ENCODE data around the gene TAMALIN. TPM values are rescaled to one million over a fixed set of nuclear protein-coding genes. Genes with fewer than 3 reads are reported as not detected.

TAMALIN gene
- total and polyA plus RNA-seq, 4 donors, result 7.1 to 129 (median 39.0) TPM

DNA sequence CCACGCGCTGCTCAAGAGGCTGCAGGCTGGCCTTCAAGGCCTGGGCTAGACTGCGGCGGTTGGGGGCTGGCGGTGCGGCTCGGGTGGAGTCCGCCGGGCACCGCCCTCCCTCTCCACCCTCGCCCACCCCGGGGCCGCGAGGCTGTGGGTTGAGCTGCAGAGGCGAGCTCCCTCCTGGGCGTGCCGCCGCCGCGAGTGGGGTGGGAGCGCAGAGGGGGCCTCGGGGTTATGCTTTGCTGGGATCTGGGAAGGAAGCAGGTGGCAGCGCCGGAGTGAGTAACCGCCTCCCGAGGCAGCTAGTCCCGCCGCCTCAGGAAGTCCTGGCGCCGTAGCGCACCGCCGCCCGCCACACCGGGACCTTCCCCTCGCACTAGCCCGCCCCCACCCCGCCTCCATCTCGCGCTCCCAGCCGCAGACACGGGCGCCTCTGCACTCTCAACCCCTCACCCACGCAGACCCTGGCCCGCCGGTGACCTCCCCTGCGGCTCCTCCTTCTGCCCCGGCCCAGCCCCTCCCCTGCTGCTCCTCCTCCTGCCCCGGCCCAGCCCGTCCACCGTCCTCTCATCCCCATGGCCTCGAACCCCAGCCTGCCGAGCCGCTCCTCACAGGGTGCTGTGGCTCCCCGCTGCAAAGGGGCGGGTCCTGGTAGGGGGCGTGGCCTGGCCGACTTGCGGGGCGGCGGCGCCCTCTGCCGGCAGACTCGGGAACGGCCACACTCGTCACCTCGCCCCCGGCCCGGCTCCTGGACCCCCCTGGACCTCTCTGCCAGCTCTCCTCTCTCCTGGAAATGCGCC is 16.6 kb downstream of the TAMALIN start:
- Histone ChIP-seq H3K4me1 (ENCODE audit: control insufficient read depth in 1 of 2, insufficient read depth in 2 of 2, low read length in 2 of 2) (no peaks in the 10 kb centered on the region), H3K9me3 (ENCODE audit: control insufficient read depth, low read length) (no peaks in the 10 kb centered on the region), H3K27me3 (ENCODE audit: control insufficient read depth in 1 of 2, insufficient read depth in 2 of 2, low read length in 1 of 2) (no peaks in the 10 kb centered on the region), H3K36me3 (ENCODE audit: control insufficient read depth in 1 of 2, insufficient read depth in 2 of 2, low read length in 1 of 2) (no peaks in the 10 kb centered on the region), H3K27ac (ENCODE audit: low read depth in 1 of 2, low read length in 2 of 2) (no peak overlapping the region), H3K4me3 (ENCODE audit: low read length in 2 of 2) (peak overlapping the region; percentile 9 to 35)
- intact Hi-C loops (cut with DNase I), result loop anchor here in 1 of 2 donors (2.0 kb wide), 1 partner anchor 19 kb away; no protein-coding TSS in a partner anchor
- WGBS, 2 donors, result 1% methylated on average over 44 to 70 of the region's 70 CpGs
- DNase-seq (peak; percentile 95 to 96), ATAC-seq (ENCODE audit: low FRiP score) (peak; percentile 91)

DNA sequence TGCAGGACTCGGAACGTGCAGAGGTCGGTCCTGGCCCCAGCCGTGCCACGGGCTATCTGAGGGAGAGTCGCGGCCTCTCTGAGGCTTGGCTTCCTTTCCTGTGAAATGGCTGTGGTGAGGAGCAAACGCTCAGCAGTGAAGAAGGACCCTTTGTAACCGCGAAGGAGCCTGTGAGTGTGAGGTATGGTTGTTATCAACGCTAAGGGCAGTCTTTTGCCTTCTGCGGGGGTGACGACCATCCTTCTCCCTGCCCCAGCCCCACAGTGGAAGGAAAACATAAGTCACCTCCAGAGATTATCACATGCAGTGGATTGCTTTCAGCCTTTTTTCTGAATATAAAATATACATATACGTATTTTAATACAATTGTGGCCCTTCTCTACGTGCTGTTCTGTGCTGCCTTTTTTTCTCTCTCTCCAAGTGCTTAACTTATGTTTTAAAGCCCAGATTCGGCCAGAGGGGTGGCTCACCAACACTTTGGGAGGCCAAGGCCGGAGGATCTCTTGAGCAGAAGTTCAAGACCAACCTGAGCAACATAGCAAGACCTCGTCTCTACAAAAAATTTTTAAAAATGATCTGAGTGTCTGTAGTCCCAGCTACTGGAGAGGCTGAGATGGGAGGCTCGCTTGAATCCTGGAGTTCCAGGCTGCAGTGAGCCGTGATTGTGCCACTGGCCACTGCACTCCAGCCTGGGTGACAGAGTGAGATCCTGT is 17.4 kb downstream of the TAMALIN start:
- ATAC-seq (ENCODE audit: low FRiP score), result peak; percentile 0
- intact Hi-C loops (cut with DNase I), result loop anchor here (2.0 kb wide), 3 partner anchors 19 to 59 kb away; no protein-coding TSS in a partner anchor
- Histone ChIP-seq H3K27me3 (ENCODE audit: control insufficient read depth in 1 of 2, insufficient read depth in 2 of 2, low read length in 1 of 2) (no peaks in the 10 kb centered on the region), H3K27ac (ENCODE audit: low read depth in 1 of 2, low read length in 2 of 2) (no peak overlapping the region), H3K4me3 (ENCODE audit: low read length in 2 of 2) (no peak overlapping the region), H3K36me3 (ENCODE audit: control insufficient read depth in 1 of 2, insufficient read depth in 2 of 2, low read length in 1 of 2) (no peaks in the 10 kb centered on the region), H3K4me1 (ENCODE audit: control insufficient read depth in 1 of 2, insufficient read depth in 2 of 2, low read length in 2 of 2) (no peaks in the 10 kb centered on the region), H3K9me3 (ENCODE audit: control insufficient read depth, low read length) (no peaks in the 10 kb centered on the region)
- 26 to 27% methylated on average over 20 of the region's 20 CpGs for WGBS, 2 donors
- DNase-seq, result no peak

GRCh38 chr12:52024845-52025230 is 18.1 kb downstream of the TAMALIN start:
- no peak overlapping the region for H3K27ac ChIP-seq (ENCODE audit: low read depth in 1 of 2, low read length in 2 of 2)
- H3K36me3 ChIP-seq (ENCODE audit: control insufficient read depth in 1 of 2, insufficient read depth in 2 of 2, low read length in 1 of 2), result no peaks in the 10 kb centered on the region
- peak; percentile 51 for ATAC-seq (ENCODE audit: low FRiP score)
- no peaks in the 10 kb centered on the region for H3K27me3 ChIP-seq (ENCODE audit: control insufficient read depth in 1 of 2, insufficient read depth in 2 of 2, low read length in 1 of 2)
- no peaks in the 10 kb centered on the region for H3K4me1 ChIP-seq (ENCODE audit: control insufficient read depth in 1 of 2, insufficient read depth in 2 of 2, low read length in 2 of 2)
- intact Hi-C loops (cut with DNase I), result loop anchor here (1.0 to 2.0 kb wide), 5 partner anchors 26 to 58 kb away; partner anchors contain the start of genes ATG101 (in 1 of the 2) and NR4A1 (in 1 of the 2)
- 67 to 68% methylated on average over 15 of the region's 15 CpGs for WGBS, 2 donors
- H3K4me3 ChIP-seq (ENCODE audit: low read length in 2 of 2), result no peak overlapping the region
- no peaks in the 10 kb centered on the region for H3K9me3 ChIP-seq (ENCODE audit: control insufficient read depth, low read length)
- DNase-seq, result peak in 1 of 2 donors; percentile 74

DNA sequence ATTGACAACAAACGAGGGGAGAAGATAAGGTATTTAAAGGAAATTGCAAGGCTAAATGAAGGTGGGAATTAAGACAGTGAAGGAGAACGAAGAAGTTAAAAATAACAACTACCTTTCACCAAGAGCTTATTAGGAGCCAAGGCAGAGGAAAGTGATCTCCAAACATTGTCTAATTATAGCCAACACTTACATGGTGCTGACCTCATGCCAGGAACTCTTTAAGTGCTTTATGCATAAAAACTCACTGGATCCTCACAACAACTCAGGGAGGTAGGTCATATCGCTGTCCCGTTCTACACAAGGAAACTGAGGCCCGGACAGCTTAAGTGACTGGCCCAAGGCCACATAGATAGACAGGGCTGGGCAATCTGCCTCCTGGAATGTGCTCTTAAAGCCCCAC is 19.5 kb downstream of the TAMALIN start:
- Histone ChIP-seq H3K36me3 (ENCODE audit: control insufficient read depth in 1 of 2, insufficient read depth in 2 of 2, low read length in 1 of 2) (no peaks in the 10 kb centered on the region), H3K4me3 (ENCODE audit: low read length in 2 of 2) (no peak overlapping the region), H3K4me1 (ENCODE audit: control insufficient read depth in 1 of 2, insufficient read depth in 2 of 2, low read length in 2 of 2) (no peaks in the 10 kb centered on the region), H3K9me3 (ENCODE audit: control insufficient read depth, low read length) (no peaks in the 10 kb centered on the region), H3K27ac (ENCODE audit: low read depth in 1 of 2, low read length in 2 of 2) (no peak overlapping the region), H3K27me3 (ENCODE audit: control insufficient read depth in 1 of 2, insufficient read depth in 2 of 2, low read length in 1 of 2) (no peaks in the 10 kb centered on the region)
- intact Hi-C loops (cut with DNase I), result no loop called here
- DNase-seq, result no peak
- 31 to 35% methylated on average over 5 of the region's 5 CpGs for WGBS, 2 donors
- no peak for ATAC-seq (ENCODE audit: low FRiP score)

GRCh38 chr12:52027085-52027843 is 20.5 kb downstream of the TAMALIN start:
- ATAC-seq (ENCODE audit: low FRiP score) (no peak), DNase-seq (no peak)
- Histone ChIP-seq H3K4me1 (ENCODE audit: control insufficient read depth in 1 of 2, insufficient read depth in 2 of 2, low read length in 2 of 2) (peaks cover 0 to 3% of the 10 kb centered on the region in 2 donors), H3K27me3 (ENCODE audit: control insufficient read depth in 1 of 2, insufficient read depth in 2 of 2, low read length in 1 of 2) (no peaks in the 10 kb centered on the region), H3K27ac (ENCODE audit: low read depth in 1 of 2, low read length in 2 of 2) (no peak overlapping the region), H3K36me3 (ENCODE audit: control insufficient read depth in 1 of 2, insufficient read depth in 2 of 2, low read length in 1 of 2) (no peaks in the 10 kb centered on the region), H3K9me3 (ENCODE audit: control insufficient read depth, low read length) (no peaks in the 10 kb centered on the region), H3K4me3 (ENCODE audit: low read length in 2 of 2) (no peak overlapping the region)
- WGBS, 2 donors, result 76 to 77% methylated on average over 12 of the region's 12 CpGs
- intact Hi-C loops (cut with DNase I), result no loop called here

- Histone ChIP-seq H3K9me3 (ENCODE audit: control insufficient read depth, low read length) (no peaks in the 10 kb centered on the region), H3K27me3 (ENCODE audit: control insufficient read depth in 1 of 2, insufficient read depth in 2 of 2, low read length in 1 of 2) (no peaks in the 10 kb centered on the region), H3K27ac (ENCODE audit: low read depth in 1 of 2, low read length in 2 of 2) (no peak overlapping the region), H3K4me1 (ENCODE audit: control insufficient read depth in 1 of 2, insufficient read depth in 2 of 2, low read length in 2 of 2) (peaks cover 0 to 4% of the 10 kb centered on the region in 2 donors), H3K4me3 (ENCODE audit: low read length in 2 of 2) (no peak overlapping the region), H3K36me3 (ENCODE audit: control insufficient read depth in 1 of 2, insufficient read depth in 2 of 2, low read length in 1 of 2) (no peaks in the 10 kb centered on the region)
- no peak for DNase-seq
- no peak for ATAC-seq (ENCODE audit: low FRiP score)
- 28 to 32% methylated on average over 4 of the region's 4 CpGs for WGBS, 2 donors
- intact Hi-C loops (cut with DNase I), result loop anchor here in 1 of 2 donors (1.0 kb wide), 1 partner anchor 53 kb away; no protein-coding TSS in a partner anchor
Measured at GRCh38 chr12:52029685-52030084, 22.9 kb downstream of the TAMALIN start.

DNA sequence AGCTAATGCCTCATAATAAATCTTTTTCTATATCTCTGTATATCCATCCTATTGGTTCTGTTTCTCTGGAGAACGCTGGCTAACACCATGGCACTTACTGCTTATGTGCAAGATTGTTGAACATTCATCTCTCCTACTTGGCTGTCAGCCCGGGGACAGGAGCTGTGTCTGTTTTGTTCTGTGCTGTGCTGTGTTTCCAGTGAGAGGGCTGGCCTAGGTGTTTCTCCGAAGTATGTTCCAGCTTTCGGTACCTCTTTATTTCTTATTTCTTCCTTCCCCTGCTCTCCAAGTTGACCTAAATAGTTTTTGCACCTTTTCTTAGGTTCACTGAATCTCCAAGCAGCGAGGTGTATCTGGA is 25.7 kb downstream of the TAMALIN start:
- no peak overlapping the region for H3K4me3 ChIP-seq (ENCODE audit: low read length in 2 of 2)
- H3K4me1 ChIP-seq (ENCODE audit: control insufficient read depth in 1 of 2, insufficient read depth in 2 of 2, low read length in 2 of 2), result peaks cover 0 to 4% of the 10 kb centered on the region in 2 donors
- ATAC-seq (ENCODE audit: low FRiP score), result peak; percentile 66
- H3K9me3 ChIP-seq (ENCODE audit: control insufficient read depth, low read length), result no peaks in the 10 kb centered on the region
- 1 to 2% methylated on average over 5 of the region's 5 CpGs for WGBS, 2 donors
- intact Hi-C loops (cut with DNase I), result loop anchor here (2.0 kb wide), 2 partner anchors 18 to 38 kb away; partner anchors contain the start of gene NR4A1 (in 1 of the 2)
- no peaks in the 10 kb centered on the region for H3K27me3 ChIP-seq (ENCODE audit: control insufficient read depth in 1 of 2, insufficient read depth in 2 of 2, low read length in 1 of 2)
- DNase-seq, result peak; percentile 73 to 81
- H3K36me3 ChIP-seq (ENCODE audit: control insufficient read depth in 1 of 2, insufficient read depth in 2 of 2, low read length in 1 of 2), result no peaks in the 10 kb centered on the region
- H3K27ac ChIP-seq (ENCODE audit: low read depth in 1 of 2, low read length in 2 of 2), result peak overlapping the region; percentile 22 to 78

DNA sequence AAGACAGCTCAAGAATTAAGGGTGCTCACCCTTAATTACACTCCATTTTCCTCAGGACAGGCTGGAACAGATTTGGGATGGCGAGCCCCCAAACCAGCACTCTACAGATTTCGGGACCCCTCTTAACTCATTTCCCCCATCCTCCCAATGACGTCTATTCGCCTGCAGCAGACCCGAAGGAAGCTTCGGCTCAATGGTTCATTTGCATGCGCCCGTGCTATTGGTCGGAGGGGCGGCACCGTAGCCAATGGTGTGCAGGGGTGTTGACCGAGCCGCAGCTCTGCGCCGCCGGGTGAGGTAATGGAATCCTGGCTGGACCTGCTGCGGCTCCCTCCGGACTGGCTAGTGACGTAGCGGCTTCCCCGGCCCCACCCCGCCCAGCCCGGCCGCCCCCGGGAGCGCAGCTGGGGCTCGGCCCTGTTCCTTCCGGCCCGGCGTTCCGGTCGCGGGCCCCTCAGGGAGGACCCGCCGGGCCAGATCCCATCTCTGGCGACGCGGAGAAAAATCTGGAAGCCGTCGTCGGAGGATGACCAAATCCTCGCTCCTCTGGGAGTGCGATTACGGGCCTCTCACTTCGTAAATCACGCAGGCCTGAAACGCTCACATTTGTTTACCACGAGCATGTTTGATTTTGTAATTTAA is 26.2 kb downstream of the TAMALIN start:
- peaks cover 0 to 4% of the 10 kb centered on the region in 2 donors for H3K4me1 ChIP-seq (ENCODE audit: control insufficient read depth in 1 of 2, insufficient read depth in 2 of 2, low read length in 2 of 2)
- intact Hi-C loops (cut with DNase I), result loop anchor here (2.0 kb wide), 2 partner anchors 18 to 38 kb away; partner anchors contain the start of gene NR4A1 (in 1 of the 2)

More for the DNA sequence above, 26.2 kb downstream of the TAMALIN start:
- Histone ChIP-seq H3K27me3 (ENCODE audit: control insufficient read depth in 1 of 2, insufficient read depth in 2 of 2, low read length in 1 of 2) (no peaks in the 10 kb centered on the region), H3K9me3 (ENCODE audit: control insufficient read depth, low read length) (no peaks in the 10 kb centered on the region), H3K27ac (ENCODE audit: low read depth in 1 of 2, low read length in 2 of 2) (peak overlapping the region; percentile 80 to 89), H3K4me3 (ENCODE audit: low read length in 2 of 2) (peak overlapping the region in 1 of 2 donors; percentile 12), H3K36me3 (ENCODE audit: control insufficient read depth in 1 of 2, insufficient read depth in 2 of 2, low read length in 1 of 2) (no peaks in the 10 kb centered on the region)
- DNase-seq (peak; percentile 99), ATAC-seq (ENCODE audit: low FRiP score) (peak; percentile 95)
- 0% methylated on average over 48 of the region's 48 CpGs for WGBS, 2 donors
